ENCODE measurements around the gene ADSS2.
A peak's percentile ranks its signal among the peaks of the same experiment; 100 is the strongest.
"Not testable (repeated sequence)": the region's sequence is repeated elsewhere in the genome, so short reads cannot be mapped to it uniquely, and the experiment has no call there.

The ADSS2 gene

DNA sequence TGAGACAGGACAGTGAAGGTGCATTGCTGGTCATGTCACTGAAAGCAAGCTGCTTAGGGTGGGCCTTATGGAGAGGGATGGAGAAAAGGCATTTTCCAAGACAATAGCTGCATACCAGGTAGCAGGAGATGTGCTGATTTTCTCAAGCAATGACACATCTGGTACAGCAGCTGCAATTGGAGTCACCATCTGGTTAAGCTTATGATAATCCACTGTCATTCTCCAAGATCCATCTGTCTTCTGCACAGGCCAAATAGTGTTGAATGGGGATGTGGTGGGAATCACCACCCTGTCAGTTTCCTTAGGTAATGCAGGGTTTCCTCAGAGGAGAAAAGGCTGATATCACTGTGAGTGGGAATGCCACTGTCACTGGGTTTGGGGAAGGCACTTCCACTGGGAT is 54.6 kb downstream of the ADSS2 start:
- no peak for DNase-seq (ENCODE audit: low spot score)
- no peak for FAIRE-seq

DNA sequence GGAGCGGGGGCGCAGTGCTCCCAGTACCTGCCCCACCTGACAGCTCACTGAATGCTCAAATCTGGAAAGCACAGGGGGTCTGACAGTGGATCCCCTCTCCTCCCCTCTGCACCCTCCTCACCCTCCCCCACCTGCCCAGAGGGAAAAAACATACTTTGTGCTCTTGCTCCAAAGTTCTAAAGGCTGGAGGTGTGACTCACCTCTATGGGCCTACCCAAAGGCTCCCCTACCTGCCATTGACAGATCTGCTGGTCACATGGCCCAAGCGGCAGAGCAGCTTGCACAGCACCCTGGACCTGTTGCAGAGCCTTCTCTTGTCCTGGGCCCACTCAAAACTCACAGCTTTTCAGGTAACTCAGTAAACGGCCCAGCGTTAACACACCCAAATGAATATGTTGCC is 55.7 kb downstream of the ADSS2 start:
- FAIRE-seq (no peak), DNase-seq (ENCODE audit: low spot score) (no peak)

DNA sequence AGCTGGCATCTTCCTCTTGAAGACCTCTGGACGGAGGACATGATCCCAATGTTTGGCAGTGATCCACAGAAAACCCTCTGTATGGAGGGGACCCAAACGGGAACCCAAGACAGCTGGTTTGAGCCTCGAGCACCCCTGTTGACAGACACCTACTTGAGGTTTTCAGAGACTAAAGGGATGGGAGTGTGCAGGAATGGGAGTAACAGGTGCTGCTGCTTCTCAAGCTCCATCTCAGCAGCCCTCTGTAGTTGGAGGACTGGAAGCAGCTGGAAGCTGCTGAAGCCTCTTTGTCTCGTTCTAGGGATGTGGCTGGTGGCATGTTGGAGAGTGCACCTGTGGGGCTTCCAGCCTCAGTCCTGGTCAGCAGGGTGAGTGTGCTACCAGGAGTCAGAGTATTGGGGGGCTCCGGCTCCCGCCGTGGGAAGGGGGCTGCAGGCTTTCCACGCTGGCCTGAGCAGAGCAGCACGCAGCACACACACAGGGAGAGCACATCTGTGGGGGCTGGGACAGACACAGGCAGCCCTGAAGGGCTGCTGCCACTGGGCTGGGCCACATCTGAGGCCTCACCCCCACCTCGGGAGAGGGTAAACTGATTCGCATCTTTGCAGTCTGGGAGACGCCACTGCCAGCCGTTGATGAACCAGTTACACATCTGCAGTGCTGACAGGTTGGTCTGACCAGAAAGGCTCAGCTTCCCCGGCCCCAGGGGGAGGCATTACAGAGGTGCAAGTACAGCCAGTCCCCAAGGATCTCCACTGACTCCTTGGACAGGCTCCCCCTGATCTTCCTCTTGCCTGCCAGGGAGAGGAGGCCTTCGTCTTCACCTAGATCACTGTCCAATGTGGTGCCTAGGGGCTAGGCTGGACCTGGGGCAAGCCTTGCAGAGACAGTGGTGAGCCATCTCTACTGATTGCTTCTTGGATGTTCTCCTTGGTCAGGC is 56.6 kb downstream of the ADSS2 start:
- no peak for DNase-seq (ENCODE audit: low spot score)
- no peak for FAIRE-seq

DNA sequence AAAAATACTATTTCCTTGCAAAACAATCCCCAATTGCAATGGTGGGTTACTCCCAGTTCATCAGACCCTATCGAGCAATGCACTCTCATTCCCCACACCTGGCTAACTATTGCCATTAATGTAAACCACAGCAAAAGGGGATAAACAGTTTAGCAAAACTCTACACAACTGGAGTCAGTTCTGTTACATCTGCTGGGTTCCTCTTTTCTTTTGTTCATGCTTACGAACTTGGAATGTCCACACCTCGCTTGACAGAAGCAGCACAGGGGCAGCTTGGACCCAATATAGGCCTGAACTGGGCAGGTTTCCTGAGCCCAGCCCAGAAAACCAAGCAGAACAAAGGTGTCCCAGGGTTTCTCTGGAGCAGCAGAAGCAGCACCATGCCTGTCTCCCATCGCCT is 57.4 kb downstream of the ADSS2 start:
- no peak for DNase-seq (ENCODE audit: low spot score)
- FAIRE-seq = no peak

DNA sequence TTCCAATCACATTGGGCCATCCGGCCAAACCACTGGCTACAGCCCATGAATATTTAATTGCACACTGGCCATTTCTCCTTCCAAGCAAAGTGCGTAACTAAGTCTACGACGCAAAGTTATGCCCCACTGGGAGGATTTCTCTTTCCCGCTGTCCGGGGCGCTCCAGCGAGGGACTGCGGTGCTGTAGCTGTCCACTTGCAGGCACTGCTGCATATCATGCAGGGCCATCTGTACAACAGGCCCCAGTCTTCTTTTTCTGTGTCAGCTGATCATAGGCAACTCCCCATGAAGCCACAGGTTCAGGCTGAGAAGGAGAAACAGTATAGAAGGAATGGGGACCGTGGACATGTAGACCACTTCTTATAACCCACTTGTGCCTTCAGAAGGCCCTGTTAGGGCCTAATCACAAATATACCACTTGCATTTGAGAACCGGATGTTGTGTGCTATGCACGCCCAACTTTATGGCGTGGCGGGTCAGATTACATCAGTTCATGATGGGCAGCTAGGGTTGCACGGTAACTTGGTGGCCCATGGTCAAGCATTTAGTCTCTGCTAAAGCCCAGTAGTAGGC is 58.0 kb downstream of the ADSS2 start:
- no peak for FAIRE-seq
- no peak for DNase-seq (ENCODE audit: low spot score)

DNA sequence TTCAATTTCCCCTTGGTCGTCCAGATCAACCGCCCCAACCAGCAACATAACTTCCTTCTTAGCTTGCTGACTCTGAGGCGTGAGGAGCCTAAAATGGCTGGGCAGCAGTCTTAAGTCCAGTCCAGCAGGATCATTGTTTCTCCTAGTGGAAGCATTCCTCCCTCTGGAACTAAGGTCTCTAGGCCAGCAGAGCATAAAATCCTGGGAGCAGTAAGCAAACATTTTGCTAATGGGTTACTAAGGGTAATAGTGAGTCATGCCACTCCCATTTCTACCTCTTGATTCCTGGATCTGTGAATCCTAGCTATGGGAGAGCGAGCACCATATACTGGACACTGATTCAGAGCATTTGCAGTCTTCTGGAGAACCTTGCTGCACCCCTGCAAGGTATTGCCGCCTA is 59.9 kb downstream of the ADSS2 start:
- FAIRE-seq = peak; percentile 98
- peak; percentile 98 for DNase-seq (ENCODE audit: low spot score)

DNA sequence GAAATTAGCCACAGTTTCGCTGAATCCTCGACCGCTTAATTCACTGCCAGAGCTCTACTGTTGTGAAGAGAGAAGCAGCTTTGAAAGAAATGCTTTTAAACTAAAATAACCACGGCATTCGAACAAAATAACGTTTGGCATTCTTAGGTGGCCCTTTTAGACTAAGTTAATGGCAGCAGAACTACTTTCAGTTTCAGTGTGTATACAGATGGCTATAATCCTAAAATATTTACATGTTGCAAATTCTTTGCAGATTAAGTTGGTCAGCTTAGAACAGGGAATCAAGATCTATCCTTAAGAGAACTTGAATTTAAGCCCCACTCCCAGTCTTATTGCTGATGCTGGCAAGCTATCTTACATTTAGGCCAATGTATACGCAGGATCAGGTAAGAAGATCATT is 62.7 kb downstream of the ADSS2 start:
- DNase-seq (ENCODE audit: low spot score) (no peak), FAIRE-seq (no peak)

DNA sequence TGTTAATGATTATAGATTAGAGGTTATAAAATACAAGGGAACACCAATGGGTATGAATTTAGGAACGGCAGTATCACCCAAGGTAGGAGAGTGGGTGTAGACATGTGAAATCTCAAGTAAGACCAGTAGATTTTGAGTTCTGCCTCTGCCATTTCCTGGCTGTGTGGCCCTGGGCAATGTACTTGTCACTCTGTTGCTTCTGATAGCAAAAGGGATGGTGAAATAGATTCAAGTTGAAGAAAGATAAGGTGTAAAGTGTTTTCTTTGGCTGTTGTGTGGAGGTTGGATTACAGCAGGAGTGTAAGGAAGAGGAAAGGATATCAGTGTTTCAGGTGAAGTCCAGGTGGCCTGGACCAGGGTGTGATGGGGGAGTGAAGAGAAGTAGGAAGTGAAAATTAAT is 64.3 kb downstream of the ADSS2 start:
- FAIRE-seq = no peak
- DNase-seq (ENCODE audit: low spot score) = no peak

DNA sequence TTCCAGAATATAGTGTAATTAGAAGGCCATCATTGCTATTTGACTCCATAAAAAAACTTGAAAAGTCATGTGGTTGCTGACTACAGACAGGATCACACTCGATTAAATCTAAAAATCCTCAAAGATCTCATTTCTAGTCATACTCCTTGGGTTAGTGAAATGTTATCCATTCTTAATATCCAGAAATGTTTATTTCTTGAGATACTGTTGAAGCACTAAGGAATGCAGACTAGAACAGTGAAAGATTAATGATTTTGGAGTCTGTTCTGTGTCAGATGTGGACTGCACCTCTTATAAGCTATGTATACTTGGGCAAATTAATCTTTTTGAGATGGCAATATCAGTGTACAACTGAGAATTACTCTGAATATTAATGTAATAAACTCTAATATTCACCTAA is 65.1 kb downstream of the ADSS2 start:
- DNase-seq (ENCODE audit: low spot score) (no peak), FAIRE-seq (no peak)

DNA sequence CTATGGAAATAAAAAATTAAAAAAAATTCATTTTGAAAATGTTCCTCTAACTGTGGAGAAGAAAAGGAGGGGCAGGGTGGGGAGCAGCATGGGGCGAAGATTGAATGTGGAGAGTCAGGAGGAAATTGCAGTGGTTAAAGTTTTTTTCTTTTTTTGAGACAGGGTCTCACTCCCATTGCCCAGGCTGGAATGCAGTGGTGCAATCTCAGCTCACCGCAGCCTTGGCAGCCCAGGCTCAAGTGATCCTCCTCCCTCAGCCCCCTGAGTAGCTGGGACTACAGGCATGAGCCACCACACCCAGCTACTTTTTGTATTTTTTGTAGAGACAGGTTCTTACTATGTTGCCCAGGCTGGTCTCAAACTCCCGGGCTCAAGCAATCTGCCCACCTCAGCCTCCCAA is 67.6 kb downstream of the ADSS2 start:
- DNase-seq (ENCODE audit: low spot score) = no peak
- FAIRE-seq = no peak

DNA sequence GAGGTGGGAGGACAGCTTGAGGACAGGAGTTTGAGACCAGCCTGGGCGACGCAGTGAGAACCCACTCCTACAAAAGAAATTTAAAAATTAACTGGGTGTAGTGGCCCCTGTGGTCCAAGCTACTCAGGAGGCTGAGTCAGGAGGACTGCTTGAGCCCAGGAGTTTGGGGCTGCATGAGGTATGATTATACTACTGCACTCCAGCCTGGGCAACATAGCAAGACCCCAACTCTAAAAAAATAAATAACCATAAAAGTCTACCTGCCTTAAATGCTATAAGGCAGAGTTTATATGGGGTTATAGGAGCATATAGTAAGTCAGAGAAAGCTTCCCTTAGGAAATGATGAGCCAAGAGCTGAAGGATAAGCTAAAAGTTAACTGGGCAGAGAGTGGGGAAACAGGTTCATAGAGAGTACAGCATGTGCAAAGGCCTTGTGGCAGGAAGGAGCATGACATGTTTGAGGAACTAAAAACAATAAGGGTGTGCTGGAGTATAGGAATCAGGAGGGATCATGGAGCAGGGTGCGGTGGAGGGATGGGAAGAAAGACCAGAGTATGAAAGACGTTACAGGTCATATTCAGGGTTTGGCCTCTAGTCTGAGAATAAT is 68.3 kb downstream of the ADSS2 start:
- DNase-seq (ENCODE audit: low spot score) = no peak
- FAIRE-seq = no peak

DNA sequence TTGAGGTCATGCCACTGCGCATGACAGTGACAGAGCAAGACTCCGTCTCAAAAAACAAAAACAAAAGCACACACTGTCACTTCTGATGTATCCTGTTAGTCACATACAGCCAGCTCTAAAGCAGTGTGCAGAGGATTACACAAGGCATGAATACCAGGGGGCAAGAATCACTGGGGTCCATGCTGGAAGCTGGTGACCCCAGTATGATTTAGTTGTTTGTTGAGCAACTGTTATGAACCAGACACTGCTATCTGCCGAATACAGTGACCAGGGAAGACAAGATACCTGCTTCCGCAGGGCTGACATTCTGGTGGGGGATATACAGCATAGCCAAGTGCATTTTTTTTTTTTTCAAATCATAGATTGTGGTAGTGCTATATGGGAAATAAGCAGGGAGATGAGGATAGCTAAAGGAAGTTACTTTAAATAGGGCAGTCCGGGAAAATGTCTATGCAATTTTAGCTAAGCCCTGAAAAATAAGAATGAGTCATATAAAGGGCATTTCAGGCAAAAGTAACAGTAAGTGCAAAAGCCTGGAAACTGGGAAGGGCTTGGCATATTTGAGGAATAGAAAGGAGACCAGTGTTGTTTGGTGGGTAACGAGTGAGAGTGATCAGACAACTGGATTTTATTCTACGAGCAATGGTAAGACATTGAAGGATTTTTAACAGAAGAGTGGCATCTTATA is 69.7 kb downstream of the ADSS2 start:
- DNase-seq (ENCODE audit: low spot score) = no peak
- no peak for FAIRE-seq

DNA sequence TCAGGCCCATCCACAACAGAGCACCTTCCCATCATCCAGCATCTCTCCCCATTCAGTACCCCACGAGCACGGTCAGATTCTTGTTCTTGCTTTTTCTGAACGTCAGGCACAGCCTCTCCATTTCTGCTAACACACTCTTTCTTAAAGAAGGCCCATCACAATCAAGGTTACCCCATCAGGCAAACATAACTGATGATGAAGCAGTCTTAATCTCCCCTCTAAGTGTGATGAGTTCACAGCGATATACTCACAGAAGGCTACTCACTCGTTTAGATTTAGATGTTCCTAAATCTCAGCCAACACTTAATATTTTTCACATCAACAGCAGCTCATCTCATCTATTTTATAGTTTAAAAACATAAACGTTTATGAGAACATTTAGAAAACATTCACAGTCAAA is 75.6 kb downstream of the ADSS2 start:
- FAIRE-seq (no peak), DNase-seq (ENCODE audit: low spot score) (no peak)

DNA sequence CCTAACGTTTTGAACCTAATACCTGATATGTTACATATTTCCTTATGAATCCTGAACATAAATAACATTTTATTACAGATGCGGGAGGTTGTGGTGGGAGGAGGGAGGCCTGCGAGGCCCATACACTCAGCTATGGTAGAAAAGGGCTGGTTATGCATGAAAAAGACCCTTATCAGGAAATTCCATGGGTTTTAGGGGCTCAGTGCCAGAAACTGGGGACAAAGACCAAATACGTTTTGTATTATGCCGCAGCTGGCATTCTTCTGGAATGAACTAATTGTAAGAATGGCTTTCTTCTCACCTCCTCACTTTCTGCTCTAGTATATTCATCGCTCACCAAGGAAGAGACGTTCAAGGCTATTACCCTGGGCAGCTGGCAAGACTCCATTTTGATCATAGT is 76.7 kb downstream of the ADSS2 start:
- no peak for DNase-seq (ENCODE audit: low spot score)

DNA sequence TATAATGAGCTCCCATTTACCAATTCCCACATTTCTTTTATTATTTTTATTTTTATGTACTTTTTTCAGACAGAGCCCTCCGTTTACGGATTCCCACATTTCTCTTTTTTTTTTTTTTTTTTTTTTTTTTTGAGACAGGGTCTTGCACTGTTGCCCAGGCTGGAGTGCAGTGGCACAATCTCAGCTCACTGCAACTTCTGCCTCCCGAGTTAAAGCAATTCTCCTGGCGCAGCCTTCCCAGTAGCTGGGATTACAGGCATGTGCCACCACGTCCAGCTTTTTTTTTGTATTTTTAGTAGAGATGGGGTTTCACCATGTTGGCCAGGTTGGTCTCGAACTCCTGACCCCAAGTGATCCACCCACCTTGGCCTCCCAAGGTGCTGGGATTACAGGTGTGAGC is 77.2 kb downstream of the ADSS2 start:
- not testable (repeated sequence) for FAIRE-seq; DNase-seq (ENCODE audit: low spot score)

More for the DNA sequence above, 76.7 kb downstream of the ADSS2 start:
- FAIRE-seq = no peak

DNA sequence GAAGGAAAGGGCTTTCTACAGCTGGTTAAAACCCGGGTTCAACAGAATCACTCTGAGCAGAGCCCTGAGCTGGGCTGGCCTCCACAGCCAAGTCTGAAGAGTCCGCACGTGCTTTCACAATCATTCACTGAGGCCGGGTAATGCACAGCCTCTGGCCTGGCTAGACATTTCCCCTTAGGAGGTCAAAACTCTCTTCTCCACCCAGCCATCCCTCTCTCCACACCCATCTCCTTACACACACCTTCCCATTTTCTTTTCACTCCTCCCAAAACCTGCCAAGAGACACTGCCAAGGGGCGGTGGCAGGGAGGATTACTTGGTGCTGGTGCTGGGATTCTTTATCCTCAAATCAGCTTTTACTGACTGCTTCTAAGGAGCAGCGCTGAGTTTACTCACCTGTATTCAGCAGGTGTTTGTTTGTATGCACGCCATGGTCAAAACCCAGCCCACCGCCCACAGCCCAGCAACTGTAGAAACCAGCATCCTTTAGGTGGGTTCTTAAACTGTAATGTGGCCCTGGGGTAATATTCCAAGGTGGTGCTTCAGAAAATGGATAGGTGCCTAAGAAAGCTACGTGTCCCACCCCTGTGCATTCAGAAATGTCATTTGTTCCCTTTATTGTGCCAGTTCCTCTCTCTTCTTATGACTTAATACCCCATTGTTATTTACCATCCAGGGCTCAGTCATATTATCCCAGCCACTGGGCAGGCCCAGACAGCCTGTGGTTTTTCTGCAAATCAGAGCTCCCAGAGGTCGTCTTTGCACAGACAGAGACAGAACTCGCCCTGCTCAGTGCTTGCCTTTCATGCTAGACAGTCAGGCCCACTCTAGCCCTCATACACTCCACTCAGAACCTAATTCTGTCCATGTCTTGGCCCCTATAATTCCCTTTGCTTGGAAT is 80.2 kb downstream of the ADSS2 start:
- FAIRE-seq = no peak
- DNase-seq (ENCODE audit: low spot score) = no peak

DNA sequence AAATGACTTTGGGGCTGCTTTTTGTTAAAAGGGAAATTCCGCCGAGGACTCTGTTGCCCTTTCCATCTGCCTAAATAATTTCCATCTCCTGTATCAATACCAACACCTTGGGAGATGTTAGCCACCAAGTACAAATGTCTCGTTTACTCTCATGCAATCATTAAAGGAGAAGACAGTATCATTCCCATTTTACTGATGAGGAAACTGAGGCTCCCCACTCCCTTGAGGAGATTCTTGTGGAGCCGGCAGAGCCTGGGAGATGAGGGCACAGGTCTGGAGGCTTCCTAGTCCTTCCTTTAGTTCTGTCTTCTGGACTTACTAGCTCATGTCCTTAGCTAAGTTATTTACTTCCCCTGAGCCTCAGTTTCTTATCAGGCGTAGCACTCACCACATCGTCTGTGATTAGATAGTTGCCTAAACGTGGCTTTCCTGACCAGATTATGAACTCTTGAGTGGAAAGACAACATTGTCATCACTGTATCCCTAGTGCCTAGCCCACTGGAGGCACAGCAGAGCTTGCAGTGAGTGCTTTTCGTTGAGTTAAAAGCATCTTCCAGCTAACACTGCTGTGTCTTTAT is 81.6 kb downstream of the ADSS2 start:
- FAIRE-seq = no peak
- DNase-seq (ENCODE audit: low spot score) = no peak

DNA sequence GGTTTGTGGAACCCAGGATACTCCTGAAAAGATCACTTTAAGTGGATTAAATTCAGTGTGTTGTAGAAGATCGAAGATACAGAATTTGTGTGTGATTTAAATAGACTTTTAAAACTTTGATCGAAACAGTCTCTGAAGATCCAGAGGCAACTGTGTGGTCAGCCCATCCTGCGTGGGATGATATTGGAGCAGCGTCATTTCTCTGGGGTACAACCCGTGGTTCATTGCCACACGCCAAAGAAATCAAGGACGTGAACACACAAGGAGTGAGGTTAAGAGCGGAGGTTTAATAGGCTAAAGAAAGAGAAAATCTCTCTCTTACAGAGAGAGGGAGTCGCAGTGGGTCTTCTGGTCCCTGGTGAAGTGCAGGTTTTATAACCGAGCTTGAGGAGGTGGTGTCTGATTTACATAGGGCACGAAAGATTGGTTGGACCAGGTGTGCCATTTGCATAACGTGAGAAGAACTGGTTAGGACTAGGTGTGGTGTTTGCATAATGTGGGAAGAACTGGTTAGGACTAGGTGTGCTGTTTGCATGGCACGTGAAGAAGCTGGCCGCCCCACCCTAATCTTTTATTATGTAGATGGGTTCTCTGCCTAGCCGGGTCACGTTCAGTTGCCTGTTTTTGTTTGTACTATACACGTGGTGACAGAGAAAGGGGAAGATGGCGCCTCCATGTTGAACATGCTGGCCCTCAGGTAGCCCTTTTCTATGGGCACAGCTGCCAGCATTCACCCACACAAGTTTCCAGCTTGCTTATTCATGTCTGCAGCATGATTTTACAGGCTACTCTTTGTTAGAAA is 82.3 kb downstream of the ADSS2 start:
- no peak for DNase-seq (ENCODE audit: low spot score)

DNA sequence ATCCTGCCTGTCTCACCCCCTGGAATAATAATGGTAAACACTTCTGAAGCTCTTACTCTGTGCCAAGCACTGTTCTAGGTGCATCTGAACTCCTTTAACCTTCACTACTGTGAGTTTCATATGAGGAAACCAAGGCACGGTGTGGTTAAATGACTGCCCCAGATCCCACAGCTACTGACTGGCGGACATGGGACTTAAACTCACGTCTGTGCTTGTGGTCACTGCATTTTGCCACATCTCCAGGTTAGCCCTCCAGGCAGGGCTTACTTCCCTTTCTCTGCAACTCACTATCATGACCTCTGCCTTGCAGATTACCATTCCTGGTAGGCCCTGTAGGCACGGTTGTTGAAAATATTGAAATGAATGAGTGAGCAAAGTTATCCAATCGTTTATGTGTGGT is 83.4 kb downstream of the ADSS2 start:
- FAIRE-seq (no peak), DNase-seq (ENCODE audit: low spot score) (no peak)

More for the DNA sequence above, 82.3 kb downstream of the ADSS2 start:
- FAIRE-seq = no peak
